SH-SY5Y (cell line): ENCODE measurements around the gene PCIF1.

Source experiments
- GATA2 ChIP-seq: IDR thresholded peaks from 2 replicates; pipeline ENCODE4 v1.6.1; 2011; ENCODE audit warnings: mild to moderate bottlenecking, low read depth, low read length
- GATA3 ChIP-seq: IDR thresholded peaks from 2 replicates; pipeline ENCODE4 v1.6.1; 2011; ENCODE audit warnings: low read depth, mild to moderate bottlenecking, low read length, moderate library complexity

- no peak for TF ChIP-seq GATA3
- TF ChIP-seq GATA2 = peak; percentile 47; the same call in 1 of the 2 replicates
These were observed 23.6 kb upstream of the PCIF1 start for GRCh38 chr20:45910670-45911485.
